Stimulated activated CD4-positive, alpha-beta T cell treated with anti-CD3 and anti-CD28 coated beads, Interleukin-2, amount 100 ng/mL, for 4 hours (primary cell): Measurements from ENCODE around the gene SPATA9.
A peak's percentile ranks its signal among the peaks of the same experiment; 100 is the strongest.

Source experiments
- DNase-seq: peaks from one replicate; pipeline ENCODE4 v3.0.0-alpha.2; 2020; ENCODE audit warnings: low read depth

Gene SPATA9

GRCh38 chr5:95682891-95683290 is at the start of gene SPATA9:
Gene SPATA9 (minus strand): TSS chr5:95682991. CDS start chr5:95682854, 137 bp downstream.
- no peak for DNase-seq

GRCh38 chr5:95731571-95732554 is 49.1 kb upstream of the SPATA9 start:
- no peak for DNase-seq

- peak; percentile 35 for DNase-seq
These were observed 48.2 kb upstream of the SPATA9 start, which contains the start of gene RHOBTB3 for GRCh38 chr5:95730730-95731570. Gene RHOBTB3 (plus strand): TSS chr5:95731336. CDS start chr5:95731683, 347 bp downstream.

GRCh38 chr5:95730011-95730700 is 47.4 kb upstream of the SPATA9 start:
- DNase-seq = no peak

- no peak for DNase-seq
These were observed 46.6 kb upstream of the SPATA9 start for GRCh38 chr5:95729115-95730010.

GRCh38 chr5:95728494-95729114 is 45.8 kb upstream of the SPATA9 start:
- DNase-seq = peak; percentile 24

GRCh38 chr5:95727764-95728191 is 45.0 kb upstream of the SPATA9 start:
- DNase-seq = no peak

GRCh38 chr5:95726811-95727763 is 44.3 kb upstream of the SPATA9 start:
- no peak for DNase-seq

- no peak for DNase-seq
These were observed 43.4 kb upstream of the SPATA9 start for GRCh38 chr5:95725937-95726810.

GRCh38 chr5:95725071-95725820 is 42.5 kb upstream of the SPATA9 start:
- DNase-seq = no peak

- DNase-seq = no peak
These were observed 41.0 kb upstream of the SPATA9 start for GRCh38 chr5:95723632-95724369.

- DNase-seq = no peak
These were observed 38.9 kb upstream of the SPATA9 start for GRCh38 chr5:95721582-95722295.

GRCh38 chr5:95720094-95720786 is 37.4 kb upstream of the SPATA9 start:
- no peak for DNase-seq

GRCh38 chr5:95718738-95719137 is 35.9 kb upstream of the SPATA9 start:
- no peak for DNase-seq

- DNase-seq = no peak
These were observed 35.4 kb upstream of the SPATA9 start for GRCh38 chr5:95718203-95718602.
